ENCODE data around the gene CDR2.

The CDR2 gene

DNA sequence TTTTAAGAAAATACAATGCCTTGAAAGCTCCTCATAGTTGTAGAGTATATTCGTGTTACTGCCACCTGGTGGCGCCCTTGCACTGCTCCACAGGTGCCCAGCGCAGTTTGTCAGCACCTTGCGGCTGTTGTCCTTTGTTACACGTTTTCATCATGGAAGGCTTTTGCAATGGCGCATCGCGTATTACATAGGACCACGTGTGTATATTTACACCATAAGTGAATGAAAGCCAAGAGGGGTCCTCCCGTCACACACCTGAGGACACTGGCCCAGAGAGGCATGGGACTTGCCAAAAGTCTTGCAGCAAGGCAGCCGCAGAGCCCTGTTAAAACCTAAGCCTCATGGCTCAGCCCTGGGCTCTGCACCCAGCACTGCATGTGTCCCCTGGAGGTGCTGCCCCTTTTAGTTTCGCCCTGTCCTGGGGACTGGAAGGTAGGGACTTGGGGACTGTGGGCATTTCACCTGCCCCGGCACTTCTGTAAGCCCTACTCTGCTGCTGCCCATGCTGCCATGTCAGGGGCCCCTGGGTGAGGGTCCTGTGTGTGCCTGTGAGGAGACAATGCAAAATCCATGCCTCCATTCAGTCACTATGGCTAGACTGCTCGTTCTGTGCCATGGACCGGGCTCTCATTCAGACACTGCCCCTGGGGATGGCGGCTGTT, 52.9 kb downstream of the CDR2 start (continued):
- TF ChIP-seq, protein P1, sequence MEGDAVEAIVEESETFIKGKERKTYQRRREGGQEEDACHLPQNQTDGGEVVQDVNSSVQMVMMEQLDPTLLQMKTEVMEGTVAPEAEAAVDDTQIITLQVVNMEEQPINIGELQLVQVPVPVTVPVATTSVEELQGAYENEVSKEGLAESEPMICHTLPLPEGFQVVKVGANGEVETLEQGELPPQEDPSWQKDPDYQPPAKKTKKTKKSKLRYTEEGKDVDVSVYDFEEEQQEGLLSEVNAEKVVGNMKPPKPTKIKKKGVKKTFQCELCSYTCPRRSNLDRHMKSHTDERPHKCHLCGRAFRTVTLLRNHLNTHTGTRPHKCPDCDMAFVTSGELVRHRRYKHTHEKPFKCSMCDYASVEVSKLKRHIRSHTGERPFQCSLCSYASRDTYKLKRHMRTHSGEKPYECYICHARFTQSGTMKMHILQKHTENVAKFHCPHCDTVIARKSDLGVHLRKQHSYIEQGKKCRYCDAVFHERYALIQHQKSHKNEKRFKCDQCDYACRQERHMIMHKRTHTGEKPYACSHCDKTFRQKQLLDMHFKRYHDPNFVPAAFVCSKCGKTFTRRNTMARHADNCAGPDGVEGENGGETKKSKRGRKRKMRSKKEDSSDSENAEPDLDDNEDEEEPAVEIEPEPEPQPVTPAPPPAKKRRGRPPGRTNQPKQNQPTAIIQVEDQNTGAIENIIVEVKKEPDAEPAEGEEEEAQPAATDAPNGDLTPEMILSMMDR (tag by site-specific recombination; IDR thresholded peaks at IDR 0.05) = peak; percentile 91
- TF ChIP-seq ZNF623 (tag by site-specific recombination; IDR thresholded peaks at IDR 0.05) (no peak), ZNF2 (tag by site-specific recombination; IDR thresholded peaks at IDR 0.05) (peak; percentile 41; the same call in 1 of the 2 replicates), HOXC10 (CRISPR knock-in tag; IDR thresholded peaks at IDR 0.05) (no peak), ZNF660 (tag by site-specific recombination; IDR thresholded peaks at IDR 0.05) (peak; percentile 64; the same call in 1 of the 2 replicates), OVOL3 (tag by site-specific recombination; IDR thresholded peaks at IDR 0.05) (no peak), ZNF654 (tag by site-specific recombination; IDR thresholded peaks at IDR 0.05; ENCODE audit: low read depth) (peak; percentile 96), ZNF513 (tag by site-specific recombination; IDR thresholded peaks at IDR 0.05) (no peak), ZNF292 (tag by site-specific recombination; IDR thresholded peaks at IDR 0.05; ENCODE audit: borderline replicate concordance, low read depth) (no peak), ZNF350 (tag by site-specific recombination; IDR thresholded peaks at IDR 0.05) (no peak), ZNF274 (IDR thresholded peaks at IDR 0.05; ENCODE audit: low read length) (no peak), ZNF274 (tag by site-specific recombination; IDR thresholded peaks at IDR 0.05; ENCODE audit: borderline replicate concordance) (no peak), SCRT1 (tag by site-specific recombination; IDR thresholded peaks at IDR 0.05; ENCODE audit: borderline replicate concordance) (peak; percentile 98), ZNF391 (tag by site-specific recombination; IDR thresholded peaks at IDR 0.05; ENCODE audit: borderline replicate concordance, low read depth) (no peak), ZNF366 (tag by site-specific recombination; conservative IDR thresholded peaks at IDR 0.05) (no peak), ZNF701 (tag by site-specific recombination; IDR thresholded peaks at IDR 0.05) (no peak), PATZ1 (tag by site-specific recombination; IDR thresholded peaks at IDR 0.05) (no peak), TRIM28 (IDR thresholded peaks at IDR 0.05; ENCODE audit: borderline replicate concordance, low read length) (no peak), ZXDB (tag by site-specific recombination; IDR thresholded peaks at IDR 0.05) (no peak), ZNF747 (tag by site-specific recombination; IDR thresholded peaks at IDR 0.05) (no peak), YY2 (tag by site-specific recombination; IDR thresholded peaks at IDR 0.05) (peak; percentile 60), ZEB2 (tag by site-specific recombination; IDR thresholded peaks at IDR 0.05) (no peak), HOXA7 (CRISPR knock-in tag; IDR thresholded peaks at IDR 0.05; ENCODE audit: borderline replicate concordance) (no peak), ZNF202 (tag by site-specific recombination; IDR thresholded peaks at IDR 0.05; ENCODE audit: borderline replicate concordance) (no peak), ZNF610 (tag by site-specific recombination; IDR thresholded peaks at IDR 0.05; ENCODE audit: borderline replicate concordance) (no peak), ZBTB17 (tag by site-specific recombination; IDR thresholded peaks at IDR 0.05) (no peak)
- TF ChIP-seq, protein P2, sequence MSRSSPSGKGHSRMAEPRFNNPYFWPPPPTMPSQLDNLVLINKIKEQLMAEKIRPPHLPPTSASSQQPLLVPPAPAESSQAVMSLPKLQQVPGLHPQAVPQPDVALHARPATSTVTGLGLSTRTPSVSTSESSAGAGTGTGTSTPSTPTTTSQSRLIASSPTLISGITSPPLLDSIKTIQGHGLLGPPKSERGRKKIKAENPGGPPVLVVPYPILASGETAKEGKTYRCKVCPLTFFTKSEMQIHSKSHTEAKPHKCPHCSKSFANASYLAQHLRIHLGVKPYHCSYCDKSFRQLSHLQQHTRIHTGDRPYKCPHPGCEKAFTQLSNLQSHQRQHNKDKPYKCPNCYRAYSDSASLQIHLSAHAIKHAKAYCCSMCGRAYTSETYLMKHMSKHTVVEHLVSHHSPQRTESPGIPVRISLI (tag by site-specific recombination; IDR thresholded peaks at IDR 0.05) = no peak
- TF ChIP-seq, protein P3, sequence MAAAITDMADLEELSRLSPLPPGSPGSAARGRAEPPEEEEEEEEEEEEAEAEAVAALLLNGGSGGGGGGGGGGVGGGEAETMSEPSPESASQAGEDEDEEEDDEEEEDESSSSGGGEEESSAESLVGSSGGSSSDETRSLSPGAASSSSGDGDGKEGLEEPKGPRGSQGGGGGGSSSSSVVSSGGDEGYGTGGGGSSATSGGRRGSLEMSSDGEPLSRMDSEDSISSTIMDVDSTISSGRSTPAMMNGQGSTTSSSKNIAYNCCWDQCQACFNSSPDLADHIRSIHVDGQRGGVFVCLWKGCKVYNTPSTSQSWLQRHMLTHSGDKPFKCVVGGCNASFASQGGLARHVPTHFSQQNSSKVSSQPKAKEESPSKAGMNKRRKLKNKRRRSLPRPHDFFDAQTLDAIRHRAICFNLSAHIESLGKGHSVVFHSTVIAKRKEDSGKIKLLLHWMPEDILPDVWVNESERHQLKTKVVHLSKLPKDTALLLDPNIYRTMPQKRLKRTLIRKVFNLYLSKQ (tag by site-specific recombination; IDR thresholded peaks at IDR 0.05; ENCODE audit: borderline replicate concordance) = no peak
